ENCODE results near the gene SOX9.

GRCh38 chr17:72120642-72121163 is at the start of gene SOX9:
- TF ChIP-seq SUZ12 (IDR thresholded peaks at IDR 0.05; ENCODE audit: extremely low read depth, insufficient read depth, insufficient read length) (no peak), ZNF274 (IDR thresholded peaks at IDR 0.05; ENCODE audit: low read depth, low read length) (no peak)
